ENCODE data around the gene MVB12A.

GRCh38 chr19:17380426-17381138 lies 39.3 kb upstream of the MVB12A start:
- TF ChIP-seq EZH2 (IDR thresholded peaks at IDR 0.05) (no peak), POLR2AphosphoS5 (IDR thresholded peaks at IDR 0.05; ENCODE audit: borderline replicate concordance, low read depth, low read length) (no peak)

Data from SK-N-MC (cell line).